Uterus (tissue), 2 donors: ENCODE results near the gene C11orf98.

Experiments
- CTCF ChIP-seq, 4 experiments: fragments of 200-600 bp in 2 of 4; fragments of 450-650 bp in 2 of 4; sonication (generic) in 2 of 4; IDR thresholded peaks; one replicate each; pipeline ENCODE4 v1.5.1; 2016 to 2019; ENCODE audit warnings: antibody characterized with exemption in 4 of 4, mild to moderate bottlenecking in 2 of 4, moderate library complexity in 1 of 4
- POLR2A ChIP-seq, 2 donors: fragments of 450-650 bp; IDR thresholded peaks; one replicate each; pipeline ENCODE4 v1.6.1; 2016; ENCODE audit warnings: antibody characterized with exemption in 2 of 2, mild to moderate bottlenecking in 1 of 2, moderate library complexity in 1 of 2

GRCh38 chr11:62673196-62673525, 8.2 kb upstream of the C11orf98 start:
- TF ChIP-seq CTCF (IDR thresholded peaks at IDR 0.05) = no peak
- TF ChIP-seq POLR2A (IDR thresholded peaks at IDR 0.05) = no peak
